Thoracic aorta (tissue), 2 donors: ENCODE data around the gene POT1. TPM values are rescaled to one million over a fixed set of nuclear protein-coding genes. Genes with fewer than 3 reads are reported as not detected.

ENCODE experiments used
- ATAC-seq: fragments of 150-250 bp; one replicate; pipeline ENCODE4 v1.8.0; 2017; ENCODE audit warnings: low read depth; ENCODE audit not compliant: insufficient number of reproducible peaks, low FRiP score
- DNase-seq: peaks from one replicate; pipeline ENCODE4 v3.0.0-alpha.2; 2020; ENCODE audit warnings: low spot score
- H3K27ac ChIP-seq, 2 donors: fragments of 200-600 bp; sonication (generic); 1 replicate in 1 of 2; 2 replicates in 1 of 2; pipeline ENCODE4 v1.5.1; 2016; ENCODE audit warnings: mild to moderate bottlenecking in 2 of 2, moderate library complexity in 2 of 2
- H3K27me3 ChIP-seq: fragments of 200-600 bp; sonication (generic); replicated peaks from 2 replicates; pipeline ENCODE4 v1.6.0; 2016; ENCODE audit warnings: mild to moderate bottlenecking; ENCODE audit not compliant: insufficient read depth
- H3K36me3 ChIP-seq: fragments of 200-600 bp; sonication (generic); one replicate; pipeline ENCODE4 v1.5.1; 2016
- H3K4me1 ChIP-seq, 2 donors: fragments of 200-600 bp; sonication (generic); 1 replicate in 1 of 2; 2 replicates in 1 of 2; pipeline versions ENCODE4 v1.5.1 to v1.6.0; 2016; ENCODE audit warnings: low read depth in 2 of 2, mild to moderate bottlenecking in 1 of 2; ENCODE audit not compliant: control insufficient read depth in 1 of 2
- H3K4me3 ChIP-seq: fragments of 200-600 bp; sonication (generic); 2 replicates; pipeline ENCODE4 v1.5.1; 2016; ENCODE audit warnings: mild to moderate bottlenecking
- H3K9me3 ChIP-seq: fragments of 200-600 bp; sonication (generic); 2 replicates; pipeline ENCODE4 v1.5.1; 2016
- CTCF ChIP-seq: fragments of 200-600 bp; sonication (generic); IDR thresholded peaks from one replicate; pipeline ENCODE4 v1.5.1; 2019; ENCODE audit warnings: antibody characterized with exemption
- total RNA-seq, 2 donors: library from RNA; depleted of rRNA; stranded (reverse); fragments of >200 nt; gene quantifications; one replicate each; pipeline versions ENCODE4 v1.1.0 to v1.2.3, GENCODE V29; 2016

The POT1 gene
- total RNA-seq, 2 donors from 2014 or later = 18.9 to 23.4 TPM

- no peaks in the 10 kb centered on the region for H3K27me3 ChIP-seq
- no peak overlapping the region for H3K4me3 ChIP-seq
- no peaks in the 10 kb centered on the region for H3K9me3 ChIP-seq
- no peak overlapping the region for H3K27ac ChIP-seq
- no peak for TF ChIP-seq CTCF
- no peak for DNase-seq
- no peaks in the 10 kb centered on the region for H3K36me3 ChIP-seq
- no peak for ATAC-seq
- H3K4me1 ChIP-seq = no peaks in the 10 kb centered on the region
These were observed 150.0 kb downstream of the POT1 start for GRCh38 chr7:124779620-124780019.

GRCh38 chr7:124779194-124779593, 150.4 kb downstream of the POT1 start:
- H3K4me3 ChIP-seq = no peak overlapping the region
- no peaks in the 10 kb centered on the region for H3K4me1 ChIP-seq
- no peaks in the 10 kb centered on the region for H3K9me3 ChIP-seq
- no peaks in the 10 kb centered on the region for H3K27me3 ChIP-seq
- TF ChIP-seq CTCF = no peak
- no peak overlapping the region for H3K27ac ChIP-seq
- no peaks in the 10 kb centered on the region for H3K36me3 ChIP-seq
- no peak for DNase-seq
- ATAC-seq = no peak

GRCh38 chr7:124777268-124777667, 152.4 kb downstream of the POT1 start:
- no peak for DNase-seq
- Histone ChIP-seq H3K4me1 (no peaks in the 10 kb centered on the region), H3K36me3 (no peaks in the 10 kb centered on the region), H3K27ac (no peak overlapping the region), H3K4me3 (no peak overlapping the region), H3K9me3 (no peaks in the 10 kb centered on the region), H3K27me3 (no peaks in the 10 kb centered on the region)
- TF ChIP-seq CTCF = no peak
- no peak for ATAC-seq

- Histone ChIP-seq H3K36me3 (no peaks in the 10 kb centered on the region), H3K27ac (no peak overlapping the region), H3K9me3 (no peaks in the 10 kb centered on the region), H3K4me3 (no peak overlapping the region), H3K4me1 (no peaks in the 10 kb centered on the region), H3K27me3 (no peaks in the 10 kb centered on the region)
- no peak for DNase-seq
- TF ChIP-seq CTCF = no peak
- no peak for ATAC-seq
These were observed 153.5 kb downstream of the POT1 start for GRCh38 chr7:124776153-124776552.

GRCh38 chr7:124775422-124775821, 154.2 kb downstream of the POT1 start:
- Histone ChIP-seq H3K4me3 (no peak overlapping the region), H3K27ac (no peak overlapping the region), H3K9me3 (no peaks in the 10 kb centered on the region), H3K4me1 (no peaks in the 10 kb centered on the region), H3K27me3 (no peaks in the 10 kb centered on the region), H3K36me3 (no peaks in the 10 kb centered on the region)
- TF ChIP-seq CTCF = no peak
- DNase-seq (no peak), ATAC-seq (no peak)
